HG03066 (cell line): ENCODE data around the gene ATXN1.
A peak's percentile ranks its signal among the peaks of the same experiment; 100 is the strongest.

Experiments
- ATAC-seq: cut with Tn5 transposase; IDR thresholded peaks from one replicate; pipeline ENCODE4 v1.9.1; 2021; ENCODE audit warnings: low read depth; ENCODE audit not compliant: unreplicated experiment

The ATXN1 gene

DNA sequence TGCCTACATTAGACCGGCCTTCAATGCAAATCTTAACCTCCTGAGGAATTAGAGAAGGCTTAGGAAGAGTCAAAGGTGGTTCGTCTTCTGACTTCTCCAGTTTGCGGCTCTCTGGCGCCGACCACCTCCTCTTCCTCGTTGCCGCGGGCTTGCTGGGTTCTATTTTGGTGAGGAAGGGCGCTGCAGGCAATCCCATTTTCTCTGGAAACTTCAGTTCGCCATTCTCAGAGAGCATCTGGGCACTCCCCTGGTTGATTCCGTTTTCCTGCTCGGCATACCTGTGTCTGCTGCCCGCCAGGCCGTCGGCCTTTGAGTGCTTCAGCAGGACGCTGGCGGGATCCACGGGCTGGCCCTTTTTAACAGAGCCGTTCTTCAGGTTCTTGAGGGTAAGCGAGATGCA, 454.9 kb downstream of the ATXN1 start:
- no peak for ATAC-seq

DNA sequence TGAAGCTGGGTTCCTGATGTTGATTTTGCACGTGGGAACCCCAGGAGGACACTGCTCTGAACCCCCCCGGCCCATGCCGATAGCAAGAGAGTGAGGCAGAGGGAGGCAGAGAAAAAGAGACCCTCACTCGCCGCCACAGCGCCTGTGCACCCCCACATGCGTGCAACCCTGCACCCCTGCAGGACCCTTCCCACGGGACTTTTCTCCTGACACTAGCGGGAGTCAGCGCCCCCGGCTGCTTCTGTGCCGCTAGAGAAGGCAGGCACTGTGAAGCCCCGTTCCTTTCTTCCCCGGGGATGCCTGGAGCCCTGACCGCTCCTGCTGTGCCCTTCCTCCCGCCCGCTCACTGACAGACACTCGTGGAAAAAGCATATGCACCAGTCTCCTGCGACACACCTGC, 455.5 kb downstream of the ATXN1 start:
- peak; percentile 17 for ATAC-seq

DNA sequence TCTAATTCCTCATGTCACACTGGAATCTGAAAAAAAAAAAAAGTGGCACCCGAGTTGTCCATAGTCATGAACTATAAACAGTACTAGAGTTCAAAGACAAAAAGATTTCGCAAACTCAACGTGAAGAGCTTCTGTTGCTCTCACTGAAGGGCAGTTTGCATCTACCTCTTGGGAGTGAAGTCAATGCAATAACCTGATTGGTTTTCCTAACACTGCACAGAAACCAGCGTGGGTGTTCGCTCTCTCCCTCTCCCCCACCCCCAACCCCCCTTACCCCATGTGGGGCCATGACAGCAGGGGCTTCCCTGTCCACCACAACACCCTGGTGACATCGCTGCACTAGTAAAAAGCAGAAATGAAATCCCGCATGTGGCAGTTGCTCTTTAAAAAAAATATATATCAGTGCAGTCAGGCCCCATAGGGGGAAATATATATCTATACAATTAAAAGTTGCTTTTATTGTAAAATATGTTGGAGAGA, 456.0 kb downstream of the ATXN1 start:
- peak; percentile 88 for ATAC-seq

DNA sequence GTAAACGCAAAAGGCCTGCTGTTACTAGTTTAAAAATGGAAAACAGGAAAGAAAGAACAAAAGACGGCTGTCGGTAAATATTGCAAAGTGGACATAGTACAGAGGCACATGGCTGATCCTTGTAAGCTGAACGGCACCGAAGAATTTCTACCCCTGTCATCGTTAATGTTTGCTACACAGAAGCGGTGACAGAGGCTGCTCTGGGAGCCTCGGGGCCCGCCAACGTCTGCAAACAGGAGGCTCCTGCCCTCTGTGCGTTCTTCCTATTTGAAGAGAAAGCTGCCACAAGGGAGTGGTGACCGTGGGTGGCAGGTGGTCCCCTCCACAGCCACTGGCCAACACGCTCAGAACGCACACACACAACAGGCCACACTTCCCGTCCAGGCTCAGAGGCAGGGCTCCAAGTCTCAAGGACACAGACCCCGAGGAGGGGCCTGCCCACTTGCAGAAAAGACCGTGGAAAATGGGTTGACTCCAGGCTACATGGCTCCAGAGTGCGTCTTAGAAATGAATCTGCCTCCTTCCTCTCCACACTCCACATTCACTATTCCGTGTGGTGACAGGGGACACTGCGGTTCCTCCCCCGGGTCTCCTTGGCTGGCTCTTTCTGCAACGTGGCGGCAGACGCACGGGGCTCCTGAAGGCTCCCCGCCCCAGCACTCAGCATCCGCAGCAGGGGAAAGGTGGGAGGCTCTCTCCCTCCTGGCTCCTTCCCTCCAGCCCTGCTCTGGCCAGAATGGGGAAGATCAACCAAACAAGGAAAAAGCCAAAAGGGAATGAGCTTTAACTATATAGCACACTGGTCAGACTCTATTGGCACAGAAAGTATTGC, 458.3 kb downstream of the ATXN1 start:
- ATAC-seq, result no peak

DNA sequence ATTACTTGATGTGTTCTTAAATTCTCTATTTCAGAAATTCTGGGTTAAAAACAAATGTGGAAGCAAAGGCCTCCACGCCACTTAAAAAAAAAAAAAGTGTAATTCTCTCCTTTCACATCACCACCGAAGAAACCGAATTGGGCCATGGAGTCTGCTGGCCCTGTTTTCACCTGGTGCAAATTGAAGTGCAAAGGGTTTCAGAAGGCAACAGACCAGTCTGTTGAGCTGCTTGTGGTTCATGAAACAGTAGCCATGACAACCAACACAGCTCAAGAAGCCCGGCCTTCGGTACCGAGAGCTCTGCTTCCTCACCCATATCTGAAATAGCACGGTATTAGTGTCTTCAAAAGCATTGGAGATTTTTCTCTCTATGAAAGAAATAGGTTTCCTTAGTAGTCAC, 459.7 kb downstream of the ATXN1 start:
- ATAC-seq, result peak; percentile 57

DNA sequence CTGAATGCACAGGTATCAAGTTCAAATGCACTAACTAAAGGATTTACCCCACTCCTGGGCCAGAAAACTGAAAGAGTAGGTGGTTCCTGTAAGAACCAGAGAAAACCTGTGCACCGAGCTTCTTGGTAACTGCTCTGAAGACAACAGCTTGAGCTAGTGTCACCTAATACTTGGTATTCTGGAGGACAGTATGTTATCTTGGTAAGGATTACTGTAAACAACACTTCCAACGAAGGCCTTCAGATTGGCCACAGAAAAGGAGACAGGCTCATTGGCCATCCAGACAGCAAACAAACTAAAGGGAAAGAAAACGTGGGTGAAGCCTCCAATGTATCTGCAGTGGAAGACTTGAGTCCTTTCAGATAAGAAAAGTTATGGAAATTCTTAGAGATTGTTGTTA, 461.4 kb downstream of the ATXN1 start:
- no peak for ATAC-seq

DNA sequence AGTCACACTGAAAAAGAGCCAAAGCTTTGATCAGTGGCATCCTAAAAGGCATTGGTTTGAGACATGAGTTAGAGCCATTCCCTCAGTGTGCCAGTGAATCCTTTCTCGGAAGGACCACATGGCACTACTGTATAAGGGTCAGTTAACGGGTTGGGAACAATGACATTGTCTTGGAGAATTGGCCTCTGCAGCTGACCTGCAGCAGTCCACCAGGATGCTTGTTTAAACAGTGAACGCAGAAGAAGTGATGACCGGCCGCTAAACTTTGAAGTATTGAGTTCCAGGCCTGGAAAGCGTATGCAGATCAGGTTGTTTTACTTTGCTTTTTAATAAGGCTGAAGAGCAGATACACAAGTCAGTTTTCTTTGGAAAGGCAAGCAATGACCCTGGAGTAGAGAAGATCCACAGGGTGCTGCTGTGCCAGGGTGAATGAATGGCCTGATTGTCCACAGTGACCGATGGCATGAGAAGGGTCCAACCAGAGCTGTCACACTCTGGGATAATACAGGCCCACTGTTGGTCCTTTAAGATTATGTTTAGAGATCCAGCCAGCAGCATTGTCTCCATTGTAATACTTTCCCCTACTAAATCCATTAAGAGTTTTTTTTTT, 465.1 kb downstream of the ATXN1 start:
- ATAC-seq, result no peak

DNA sequence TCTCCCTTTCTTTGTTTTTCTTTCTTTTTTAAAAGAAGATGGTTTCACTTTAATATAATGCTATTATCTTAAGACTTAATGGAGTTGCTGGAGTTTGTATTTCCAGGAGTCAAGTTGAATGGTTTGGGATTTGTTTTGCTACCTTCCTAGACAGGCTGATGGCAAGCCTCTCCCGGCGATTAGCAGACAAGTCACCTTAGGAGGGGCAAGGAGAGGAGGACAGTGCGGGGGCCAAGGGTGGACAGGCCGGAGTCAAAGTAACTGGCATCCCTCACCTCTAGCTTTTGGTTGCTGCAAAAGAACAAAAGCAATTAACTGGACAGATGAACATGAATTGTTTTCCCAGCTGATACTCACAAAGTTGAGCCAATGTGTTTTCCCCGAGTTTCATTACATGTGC, 465.8 kb downstream of the ATXN1 start:
- no peak for ATAC-seq

DNA sequence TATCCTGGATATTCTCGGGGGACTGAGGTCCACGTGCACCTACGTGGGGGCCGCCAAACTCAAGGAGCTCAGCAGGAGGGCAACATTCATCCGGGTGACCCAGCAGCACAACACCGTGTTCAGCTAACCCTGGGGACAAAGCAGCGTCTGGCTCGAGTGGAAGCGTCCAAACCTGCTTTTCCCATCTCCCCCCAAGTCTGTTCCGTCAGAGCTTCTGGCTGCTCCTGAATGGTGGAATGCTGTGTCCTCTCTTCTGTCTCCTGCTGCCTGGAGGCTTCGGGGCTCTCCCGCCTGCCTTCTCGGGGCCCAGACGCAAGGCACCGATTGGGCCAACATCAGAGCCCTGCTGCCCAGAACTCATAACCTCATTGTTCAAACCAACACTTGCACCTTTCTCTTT, 466.2 kb downstream of the ATXN1 start:
- ATAC-seq, result no peak

DNA sequence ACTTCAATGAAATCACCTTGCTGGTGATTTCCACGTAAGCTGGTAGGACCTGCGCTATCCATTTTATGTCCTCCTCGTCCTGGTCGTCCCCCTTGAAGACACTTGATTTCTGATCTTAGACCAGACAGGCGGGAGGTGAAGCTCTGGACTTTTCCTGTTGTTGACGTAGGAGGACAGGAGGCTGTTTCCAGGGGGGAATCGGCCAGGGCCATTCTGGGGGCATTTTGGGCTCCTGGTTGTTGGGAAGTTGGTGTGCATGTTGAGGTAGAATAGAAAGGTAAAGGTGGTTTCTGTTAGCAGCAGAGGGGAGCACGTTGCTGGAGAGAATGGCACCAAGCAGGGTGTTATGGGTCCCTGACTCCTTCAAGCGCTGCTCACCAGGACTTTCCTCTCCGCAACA, 466.9 kb downstream of the ATXN1 start:
- no peak for ATAC-seq

DNA sequence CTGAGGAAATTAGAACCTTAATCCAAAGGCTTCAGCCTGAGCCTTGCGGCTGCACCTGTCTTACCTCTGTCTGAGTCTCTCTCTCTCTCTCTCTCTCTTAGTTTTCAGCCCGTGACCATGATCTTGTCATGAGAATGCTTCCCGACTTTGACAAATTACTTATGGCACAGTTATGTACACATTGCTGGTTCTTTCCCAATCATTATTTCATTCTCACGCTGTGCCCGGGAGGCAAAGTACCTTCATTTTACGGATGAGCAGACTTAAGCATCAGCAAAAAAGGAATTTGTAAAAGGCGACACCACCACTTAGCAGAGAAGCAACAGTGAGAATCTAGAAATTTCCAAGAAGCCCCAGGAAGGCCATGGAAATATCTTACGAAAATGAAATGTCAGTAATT, 468.3 kb downstream of the ATXN1 start:
- ATAC-seq, result no peak

DNA sequence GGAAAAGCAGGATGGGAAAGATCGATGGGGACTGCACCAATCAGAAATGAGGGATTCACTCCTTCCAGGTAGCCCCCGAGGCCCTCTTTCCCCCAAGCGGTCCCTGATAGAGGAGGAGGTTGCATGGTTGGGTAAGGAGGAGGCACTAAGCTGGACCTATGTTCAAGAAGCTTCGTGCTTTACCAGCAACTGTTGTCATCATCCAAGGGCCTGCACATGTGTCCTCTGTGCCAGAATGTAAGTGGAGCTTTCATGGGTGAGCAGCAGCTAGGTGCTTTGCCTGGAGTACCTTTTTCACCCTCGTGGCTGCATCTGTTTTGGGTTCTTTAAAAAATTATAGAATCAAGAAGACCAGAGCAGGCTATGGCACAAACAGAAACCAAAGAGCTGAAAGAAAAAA, 468.8 kb downstream of the ATXN1 start:
- no peak for ATAC-seq

DNA sequence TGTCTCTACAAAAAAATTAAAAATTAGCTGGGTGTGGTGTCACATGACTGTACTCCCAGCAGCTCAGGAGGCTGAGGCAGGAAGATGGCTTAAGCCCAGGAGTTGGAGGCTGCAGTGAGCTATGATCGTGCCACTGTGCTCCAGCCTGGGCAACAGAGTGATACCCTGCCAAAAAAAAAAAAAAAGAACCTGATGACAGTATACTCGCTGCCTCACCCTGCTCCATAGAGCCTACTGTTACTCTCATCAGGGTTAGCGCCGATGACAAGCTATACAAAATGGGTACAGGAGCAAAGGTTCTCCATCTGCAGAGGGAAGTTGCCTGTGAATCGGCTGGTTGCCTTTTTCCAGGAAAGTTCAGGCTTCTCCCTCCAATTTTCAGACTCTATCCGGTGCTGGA, 469.5 kb downstream of the ATXN1 start:
- no peak for ATAC-seq

DNA sequence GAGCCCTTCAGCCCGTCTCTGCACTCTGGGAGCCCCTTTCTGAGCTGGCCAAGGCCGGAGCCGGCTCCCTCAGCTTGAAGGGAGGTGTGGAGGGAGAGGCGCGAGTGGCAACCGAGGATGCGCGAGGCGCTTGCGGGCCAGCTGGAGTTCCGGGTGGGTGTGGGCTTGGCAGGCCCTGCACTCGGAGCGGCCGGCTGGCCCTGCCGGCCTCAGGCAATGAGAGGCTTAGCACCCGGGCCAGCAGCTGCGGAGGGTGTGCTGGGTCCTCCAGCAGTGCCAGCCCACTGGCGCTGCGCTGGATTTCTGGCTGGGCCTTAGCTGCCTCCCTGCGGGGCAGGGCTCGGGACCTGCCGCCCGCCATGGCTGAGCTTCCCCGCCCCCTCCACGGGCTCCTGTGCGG, 473.1 kb downstream of the ATXN1 start:
- ATAC-seq, result no peak

DNA sequence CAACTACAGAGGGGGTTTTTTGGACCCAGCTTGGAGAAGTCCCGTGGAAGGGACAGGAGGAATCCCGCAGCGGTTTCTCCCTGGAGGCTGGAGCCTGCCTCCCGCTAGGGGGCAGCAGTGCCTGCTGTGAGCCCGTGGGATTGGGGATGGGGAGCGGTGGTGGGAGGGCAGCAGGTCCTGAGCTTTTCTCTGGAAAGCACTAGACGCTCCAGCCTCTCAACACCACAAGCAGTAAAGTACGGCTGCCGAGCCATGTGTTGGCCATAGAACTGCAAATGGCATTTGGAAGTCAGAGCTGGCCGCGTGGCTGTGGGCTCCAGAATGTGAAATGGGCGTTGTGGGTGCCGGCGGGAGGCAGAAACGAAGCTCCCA, 475.1 kb downstream of the ATXN1 start:
- ATAC-seq, result no peak

DNA sequence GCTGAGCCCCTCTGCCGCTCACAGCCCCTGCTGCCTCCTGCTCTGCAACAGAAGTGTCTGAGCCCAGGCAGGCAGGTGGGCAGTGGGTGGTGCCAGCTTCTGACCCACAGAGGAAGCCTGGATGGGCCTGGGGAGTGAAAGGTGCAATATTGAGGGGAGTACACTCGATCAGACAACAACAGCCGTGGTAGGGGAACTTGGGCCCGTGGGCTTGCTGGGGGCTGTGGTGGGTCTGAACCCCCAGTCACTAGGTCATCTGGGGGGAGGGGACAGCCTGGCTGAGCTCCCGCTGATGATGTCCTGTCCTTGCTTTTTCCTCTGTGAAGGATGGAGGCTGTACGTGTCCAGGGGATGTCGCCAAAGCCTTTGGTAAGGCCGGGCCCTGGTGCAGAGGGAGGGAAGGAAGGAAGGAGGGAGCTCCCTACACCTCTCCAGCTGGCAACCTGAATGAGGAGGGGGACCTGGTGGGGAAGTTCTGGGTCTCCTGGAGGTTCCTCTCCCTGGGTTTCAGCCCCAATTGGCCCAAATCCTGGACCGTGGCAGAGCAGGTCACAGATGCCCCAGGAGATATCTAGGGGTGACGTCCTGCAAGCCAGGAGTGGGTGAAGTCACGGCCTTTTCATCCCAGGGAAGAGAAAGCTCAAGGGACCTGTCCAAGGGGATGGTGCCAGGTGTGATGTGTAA, 475.7 kb downstream of the ATXN1 start:
- no peak for ATAC-seq

DNA sequence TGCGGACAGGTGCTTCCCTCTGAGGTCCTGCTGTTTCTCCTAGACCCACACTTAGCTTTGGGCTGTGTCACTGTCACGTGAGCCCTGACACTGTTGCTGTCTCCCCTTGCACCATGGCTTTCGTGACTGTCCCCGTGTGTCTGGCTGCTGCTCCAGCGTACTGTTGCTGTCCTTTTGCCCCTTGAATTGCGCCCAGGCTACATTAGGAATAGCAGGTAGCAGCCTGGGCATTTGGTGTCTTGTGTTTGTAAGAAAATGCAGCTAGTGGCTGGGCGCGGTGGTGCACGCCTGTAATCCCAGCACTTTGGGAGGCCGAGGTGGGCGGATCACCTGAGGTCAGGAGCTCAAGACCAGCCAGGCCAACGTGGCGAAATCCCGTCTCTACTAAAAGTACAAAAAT, 476.8 kb downstream of the ATXN1 start:
- no peak for ATAC-seq

DNA sequence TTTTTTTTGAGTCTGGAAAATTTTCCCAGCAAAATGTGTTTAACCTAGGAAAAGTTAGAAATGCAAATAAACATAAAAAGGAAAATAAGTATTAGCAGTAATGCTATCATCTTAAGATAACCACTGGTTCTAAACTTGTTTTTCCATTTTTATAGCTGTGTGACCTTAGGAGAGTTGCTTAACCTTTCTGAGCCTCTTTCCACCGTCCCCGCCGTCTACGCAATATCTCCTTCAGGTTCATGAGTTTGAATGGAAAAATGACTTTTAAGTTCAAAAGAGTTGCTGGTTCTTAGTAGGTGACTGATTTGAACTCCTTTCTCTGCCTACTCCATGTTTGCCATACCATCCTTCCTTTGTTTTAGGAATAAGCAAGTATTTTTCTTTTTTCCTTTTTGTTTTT, 478.9 kb downstream of the ATXN1 start:
- no peak for ATAC-seq

DNA sequence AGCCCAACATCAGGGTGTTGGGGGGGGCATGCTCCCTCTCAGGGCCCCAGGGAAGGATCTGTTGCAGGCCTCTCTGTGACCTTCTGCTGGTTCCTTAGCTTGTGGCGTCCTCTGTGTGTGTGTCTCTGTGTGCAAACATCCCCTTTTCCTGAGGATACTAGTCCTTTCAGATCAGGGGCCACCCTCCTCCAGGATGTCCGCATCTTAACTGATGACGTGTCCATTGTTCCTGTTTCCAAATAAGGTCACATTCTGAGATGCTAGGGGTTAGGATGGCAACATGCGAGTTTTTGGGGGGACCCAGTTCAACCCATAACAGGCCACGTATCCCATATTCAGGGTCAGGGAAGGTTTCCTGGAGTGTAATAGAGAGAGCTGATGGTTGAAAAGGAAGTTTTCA, 482.0 kb downstream of the ATXN1 start:
- ATAC-seq, result no peak

DNA sequence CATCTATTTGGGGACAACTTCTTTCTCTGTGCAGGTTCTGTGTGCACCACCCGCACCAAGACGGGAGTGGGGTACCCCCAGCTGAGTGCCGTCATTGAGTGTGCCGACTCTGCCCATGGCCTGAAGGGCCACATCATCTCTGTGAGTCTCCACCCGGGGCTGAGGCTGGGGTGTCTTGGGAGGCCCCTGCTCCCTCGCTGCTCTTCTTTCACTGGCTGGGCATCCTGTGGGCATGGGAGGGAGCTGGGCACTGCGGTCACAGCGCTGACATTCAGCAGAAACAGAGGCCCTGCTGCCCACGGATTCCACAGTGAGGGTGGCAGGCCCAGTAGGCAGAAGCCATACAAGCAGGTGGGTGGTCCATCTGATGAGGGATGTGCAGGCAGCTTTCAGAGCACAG, 482.5 kb downstream of the ATXN1 start:
- ATAC-seq, result no peak

DNA sequence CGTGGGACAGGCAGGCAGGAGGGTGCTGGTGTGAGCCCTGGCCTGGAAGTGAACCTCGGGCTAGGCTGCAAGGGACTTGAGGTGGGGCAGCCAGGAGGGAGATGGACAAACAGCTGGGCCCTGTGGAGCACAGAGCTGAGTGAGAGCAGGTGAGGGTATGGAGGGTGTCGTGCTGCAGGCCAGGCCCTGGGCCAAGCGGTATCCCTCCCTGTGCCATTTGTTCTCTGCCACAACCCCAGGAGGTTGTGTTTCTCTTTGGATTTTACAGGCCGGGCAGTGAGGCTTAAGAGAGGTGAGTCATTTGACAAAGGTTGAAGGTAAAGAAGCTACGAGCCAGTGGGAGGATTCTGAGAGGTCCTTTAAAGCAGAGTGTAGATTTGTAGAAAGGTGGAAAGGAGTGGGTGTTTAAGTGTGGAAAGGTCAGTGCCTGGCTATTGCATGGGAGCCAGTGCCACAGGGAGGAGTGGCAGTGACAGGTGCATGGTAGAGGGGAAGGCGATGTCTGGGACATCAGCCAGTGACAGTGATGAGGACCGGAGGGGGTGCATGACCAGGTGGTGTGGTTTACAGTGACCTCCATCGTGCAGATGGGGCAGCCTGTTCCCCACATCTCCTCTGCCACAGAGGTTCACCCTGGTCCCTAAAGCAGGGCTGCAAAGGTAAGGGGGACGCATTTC, 483.1 kb downstream of the ATXN1 start:
- ATAC-seq, result no peak
